Hepatocyte (in vitro differentiated cells): ENCODE measurements around the gene RBM15.

Source experiments
- CTCF ChIP-seq: fragments of 200-600 bp; sonication (generic); IDR thresholded peaks from 2 replicates; pipeline ENCODE4 v1.5.1; 2016; ENCODE audit warnings: antibody characterized with exemption, mild to moderate bottlenecking; ENCODE audit not compliant: poor library complexity
- EZH2 ChIP-seq: fragments of 200-600 bp; sonication (generic); IDR thresholded peaks from 2 replicates; pipeline ENCODE4 v1.6.1; 2016; ENCODE audit warnings: antibody characterized with exemption, mild to moderate bottlenecking, borderline replicate concordance
- EZH2phosphoT487 ChIP-seq: fragments of 200-600 bp; sonication (generic); IDR thresholded peaks from one replicate; pipeline ENCODE4 v1.6.1; 2018; ENCODE audit warnings: antibody characterized with exemption, mild to moderate bottlenecking, low read depth, moderate library complexity; ENCODE audit not compliant: unreplicated experiment, severe bottlenecking

DNA sequence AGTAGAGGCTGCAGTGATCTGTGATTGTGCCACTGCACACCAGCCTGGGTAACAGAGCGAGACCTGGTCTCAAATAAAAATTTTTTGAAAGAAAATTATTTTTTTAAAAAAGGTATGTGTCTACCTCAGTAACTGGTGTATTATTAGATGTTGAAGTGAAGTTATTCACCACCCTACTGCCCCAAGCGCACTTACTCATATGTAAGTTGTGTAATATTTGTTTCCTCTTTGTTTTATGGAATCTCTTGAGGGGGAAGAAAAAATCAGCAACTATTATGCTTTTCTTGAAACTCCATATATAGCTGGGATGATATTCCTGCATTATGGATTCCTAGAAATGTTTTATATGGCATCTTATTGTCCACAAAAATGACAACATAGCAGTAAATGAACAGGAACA lies 21.3 kb downstream of the RBM15 start:
- TF ChIP-seq EZH2: no peak
- no peak for TF ChIP-seq CTCF
- no peak for TF ChIP-seq EZH2phosphoT487
